ENCODE data around the gene AAK1.

GRCh38 chr2:69663860-69664259 is 20.3 kb upstream of the AAK1 start:
- no peak for TF ChIP-seq POLR2A (IDR thresholded peaks at IDR 0.05)
- TF ChIP-seq CTCF (IDR thresholded peaks at IDR 0.05) = no peak

All from esophagus squamous epithelium (tissue), 4 donors.